GM12875 (cell line): ENCODE measurements around the gene CYTH3.

Experiments used
- H3K4me3 ChIP-seq: one replicate; pipeline ENCODE4 v1.5.1; 2011; ENCODE audit warnings: low read depth, low read length, control low read depth
- CTCF ChIP-seq: IDR thresholded peaks from 2 replicates; pipeline ENCODE4 v1.5.1; 2011; ENCODE audit warnings: low read depth, mild to moderate bottlenecking, control low read depth, inconsistent platforms, low read length, moderate library complexity, borderline replicate concordance; ENCODE audit not compliant: insufficient read depth

Gene CYTH3

GRCh38 chr7:6146666-6147065, 125.8 kb downstream of the CYTH3 start:
- TF ChIP-seq CTCF = no peak
- H3K4me3 ChIP-seq = no peak overlapping the region

GRCh38 chr7:6143997-6144396, 128.4 kb downstream of the CYTH3 start:
- no peak for TF ChIP-seq CTCF
- H3K4me3 ChIP-seq = no peak overlapping the region

GRCh38 chr7:6142871-6143380, 129.5 kb downstream of the CYTH3 start:
- H3K4me3 ChIP-seq = no peak overlapping the region
- no peak for TF ChIP-seq CTCF

GRCh38 chr7:6139189-6139996, 133.0 kb downstream of the CYTH3 start:
- TF ChIP-seq CTCF = no peak
- no peak overlapping the region for H3K4me3 ChIP-seq

- TF ChIP-seq CTCF = no peak
- H3K4me3 ChIP-seq = no peak overlapping the region
Observed at GRCh38 chr7:6136475-6136874, 135.9 kb downstream of the CYTH3 start.

- TF ChIP-seq CTCF = no peak
- no peak overlapping the region for H3K4me3 ChIP-seq
Observed at GRCh38 chr7:6133249-6133648, 139.2 kb downstream of the CYTH3 start.

GRCh38 chr7:6130007-6130587, 142.3 kb downstream of the CYTH3 start:
- no peak overlapping the region for H3K4me3 ChIP-seq
- TF ChIP-seq CTCF = no peak
